ENCODE results near the gene DNAH2. TPM values are rescaled to one million over a fixed set of nuclear protein-coding genes. Genes with fewer than 3 reads are reported as not detected.

Gene DNAH2
- total and polyA plus RNA-seq, 11 donors = 0.02 to 0.56 (median 0.05) TPM; not detected in 4

DNA sequence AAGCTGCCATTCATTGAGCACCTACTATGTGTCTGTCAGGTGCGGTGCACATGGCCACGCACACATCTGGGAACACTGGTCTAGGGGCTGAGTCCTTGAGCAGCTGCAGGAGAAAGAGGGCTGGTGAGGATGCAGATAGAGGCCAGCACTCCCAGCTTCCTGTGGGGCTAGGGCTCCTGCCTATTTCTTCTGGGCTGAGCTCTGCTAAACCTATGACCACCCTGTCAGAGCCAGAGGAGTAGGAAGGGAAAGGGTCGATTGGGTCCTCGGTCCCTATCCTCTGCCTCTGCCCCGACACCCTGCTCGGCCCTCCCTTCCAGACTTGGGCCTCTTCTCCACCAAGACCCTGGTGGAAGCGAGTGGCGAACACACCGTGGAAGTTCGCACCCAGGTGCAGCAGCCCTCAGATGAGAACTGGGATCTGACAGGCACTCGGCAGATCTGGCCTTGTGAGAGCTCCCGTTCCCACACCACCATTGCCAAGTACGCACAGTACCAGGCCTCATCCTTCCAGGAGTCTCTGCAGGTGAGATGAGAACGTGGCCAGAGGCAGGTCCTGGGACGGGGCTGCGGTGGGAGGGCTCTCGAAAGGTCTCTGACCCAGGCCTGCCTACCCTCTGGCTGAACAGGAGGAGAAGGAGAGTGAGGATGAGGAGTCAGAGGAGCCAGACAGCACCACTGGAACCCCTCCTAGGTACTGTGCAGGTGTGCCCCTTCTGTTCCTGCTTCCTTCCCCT, 133.3 kb downstream of the DNAH2 start:
- Histone ChIP-seq H3K27me3 (no peaks in the 10 kb centered on the region), H3K4me3 (no peak overlapping the region), H3K36me3 (peaks cover 3 to 80% (median 72%) of the 10 kb centered on the region in 9 donors), H3K9me3 (no peaks in the 10 kb centered on the region), H3K4me1 (peaks cover under 1 to 36% (median 19%) of the 10 kb centered on the region in 12 donors), H3K27ac (peak overlapping the region in 2 of 12 donors; percentile 30 to 42)
- DNase-seq (no peak), ATAC-seq (no peak)
- intact Hi-C loops (cut with DNase I) = loop anchor here (1.0 to 10.0 kb wide), 7 partner anchors 16 to 304 kb away; partner anchors contain the start of genes KDM6B (in 3 of the 10) and PER1 (in 1 of the 10)
- TF ChIP-seq, protein P1, sequence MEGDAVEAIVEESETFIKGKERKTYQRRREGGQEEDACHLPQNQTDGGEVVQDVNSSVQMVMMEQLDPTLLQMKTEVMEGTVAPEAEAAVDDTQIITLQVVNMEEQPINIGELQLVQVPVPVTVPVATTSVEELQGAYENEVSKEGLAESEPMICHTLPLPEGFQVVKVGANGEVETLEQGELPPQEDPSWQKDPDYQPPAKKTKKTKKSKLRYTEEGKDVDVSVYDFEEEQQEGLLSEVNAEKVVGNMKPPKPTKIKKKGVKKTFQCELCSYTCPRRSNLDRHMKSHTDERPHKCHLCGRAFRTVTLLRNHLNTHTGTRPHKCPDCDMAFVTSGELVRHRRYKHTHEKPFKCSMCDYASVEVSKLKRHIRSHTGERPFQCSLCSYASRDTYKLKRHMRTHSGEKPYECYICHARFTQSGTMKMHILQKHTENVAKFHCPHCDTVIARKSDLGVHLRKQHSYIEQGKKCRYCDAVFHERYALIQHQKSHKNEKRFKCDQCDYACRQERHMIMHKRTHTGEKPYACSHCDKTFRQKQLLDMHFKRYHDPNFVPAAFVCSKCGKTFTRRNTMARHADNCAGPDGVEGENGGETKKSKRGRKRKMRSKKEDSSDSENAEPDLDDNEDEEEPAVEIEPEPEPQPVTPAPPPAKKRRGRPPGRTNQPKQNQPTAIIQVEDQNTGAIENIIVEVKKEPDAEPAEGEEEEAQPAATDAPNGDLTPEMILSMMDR (IDR thresholded peaks at IDR 0.05) = no peak
- TF ChIP-seq POLR2A (IDR thresholded peaks at IDR 0.05) = no peak
- WGBS, 4 donors = 85 to 91% (median 88%) methylated on average over 16 to 17 of the region's 17 CpGs

DNA sequence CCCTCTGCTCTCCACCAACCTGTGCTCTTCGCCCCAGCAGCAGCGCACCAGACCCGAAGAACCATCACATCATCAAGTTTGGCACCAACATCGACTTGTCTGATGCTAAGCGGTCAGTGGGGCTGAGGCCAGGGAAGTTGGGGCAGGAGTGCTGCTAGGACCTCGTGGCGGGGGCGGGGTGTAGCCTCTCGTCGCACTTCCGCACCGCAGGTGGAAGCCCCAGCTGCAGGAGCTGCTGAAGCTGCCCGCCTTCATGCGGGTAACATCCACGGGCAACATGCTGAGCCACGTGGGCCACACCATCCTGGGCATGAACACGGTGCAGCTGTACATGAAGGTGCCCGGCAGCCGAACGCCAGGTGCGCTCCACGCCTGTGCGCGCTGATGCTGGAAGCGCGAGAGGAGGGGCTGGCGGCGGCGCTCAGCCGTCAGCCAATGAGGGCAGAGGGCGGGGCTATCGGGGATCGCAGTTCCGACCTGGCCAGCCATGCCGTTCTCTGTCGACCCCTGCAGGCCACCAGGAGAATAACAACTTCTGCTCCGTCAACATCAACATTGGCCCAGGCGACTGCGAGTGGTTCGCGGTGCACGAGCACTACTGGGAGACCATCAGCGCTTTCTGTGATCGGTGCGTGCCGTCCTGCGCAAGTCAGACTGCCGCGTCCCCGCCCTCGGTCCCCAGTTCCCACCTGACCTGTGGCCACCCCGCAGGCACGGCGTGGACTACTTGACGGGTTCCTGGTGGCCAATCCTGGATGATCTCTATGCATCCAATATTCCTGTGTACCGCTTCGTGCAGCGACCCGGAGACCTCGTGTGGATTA, 134.1 kb downstream of the DNAH2 start:
- TF ChIP-seq POLR2A (IDR thresholded peaks at IDR 0.05) = peak in 1 of 2 donors; percentile 21
- TF ChIP-seq, protein P1 (IDR thresholded peaks at IDR 0.05) = peak; percentile 97 to 99 (median 99)
- H3K36me3 ChIP-seq = peaks cover 3 to 73% (median 65%) of the 10 kb centered on the region in 9 donors
- peak overlapping the region in 4 of 12 donors; percentile 16 to 42 (median 22) for H3K4me3 ChIP-seq
- H3K9me3 ChIP-seq = no peaks in the 10 kb centered on the region
- peaks cover 0 to 40% (median 24%) of the 10 kb centered on the region in 12 donors for H3K4me1 ChIP-seq
- ATAC-seq (peak; percentile 57 to 78 (median 72)), DNase-seq (peak; percentile 92 to 95 (median 93))
- no peaks in the 10 kb centered on the region for H3K27me3 ChIP-seq
- peak overlapping the region in 8 of 12 donors; percentile 18 to 91 (median 37) for H3K27ac ChIP-seq
- intact Hi-C loops (cut with DNase I) = loop anchor here (1.0 to 10.0 kb wide), 9 partner anchors 17 to 303 kb away; partner anchors contain the start of genes KDM6B (in 4 of the 10) and PER1 (in 1 of the 10)
- 20 to 31% (median 22%) methylated on average over 24 to 60 of the region's 60 CpGs for WGBS, 4 donors

DNA sequence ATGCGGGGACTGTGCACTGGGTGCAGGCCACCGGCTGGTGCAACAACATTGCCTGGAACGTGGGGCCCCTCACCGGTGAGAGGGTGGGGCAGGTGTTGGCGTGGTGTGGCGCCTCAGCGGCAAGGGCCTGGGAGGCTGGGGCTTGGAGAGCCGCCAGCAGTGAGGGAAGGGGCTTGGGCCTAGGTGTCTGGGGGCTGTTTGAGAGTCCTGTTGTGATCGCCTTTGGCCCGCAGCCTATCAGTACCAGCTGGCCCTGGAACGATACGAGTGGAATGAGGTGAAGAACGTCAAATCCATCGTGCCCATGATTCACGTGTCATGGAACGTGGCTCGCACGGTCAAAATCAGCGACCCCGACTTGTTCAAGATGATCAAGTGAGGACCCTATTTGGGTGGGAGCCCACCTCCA, 134.7 kb downstream of the DNAH2 start:
- Histone ChIP-seq H3K27ac (peak overlapping the region in 8 of 12 donors; percentile 17 to 91 (median 37)), H3K27me3 (no peaks in the 10 kb centered on the region), H3K4me1 (peaks cover 0 to 43% (median 26%) of the 10 kb centered on the region in 12 donors), H3K36me3 (peaks cover 3 to 67% (median 59%) of the 10 kb centered on the region in 9 donors), H3K9me3 (no peaks in the 10 kb centered on the region), H3K4me3 (peak overlapping the region in 2 of 12 donors; percentile 16 to 19)
- DNase-seq (peak in 1 of 5 donors; percentile 31), ATAC-seq (no peak)
- WGBS, 4 donors = 51 to 64% (median 57%) methylated on average over 10 to 20 of the region's 20 CpGs
- TF ChIP-seq POLR2A (IDR thresholded peaks at IDR 0.05) = no peak
- TF ChIP-seq, protein P1 (IDR thresholded peaks at IDR 0.05) = no peak
- intact Hi-C loops (cut with DNase I) = loop anchor here (1.0 to 10.0 kb wide), 6 partner anchors 18 to 303 kb away; partner anchors contain the start of genes KDM6B (in 1 of the 10) and PER1 (in 1 of the 10)
